GM18909 (cell line): ENCODE data around the gene GALR2.

Experiments used
- ATAC-seq: cut with Tn5 transposase; IDR thresholded peaks from one replicate; pipeline ENCODE4 v1.9.1; 2021; ENCODE audit warnings: mild to moderate bottlenecking; ENCODE audit not compliant: unreplicated experiment, poor library complexity

The GALR2 gene

DNA sequence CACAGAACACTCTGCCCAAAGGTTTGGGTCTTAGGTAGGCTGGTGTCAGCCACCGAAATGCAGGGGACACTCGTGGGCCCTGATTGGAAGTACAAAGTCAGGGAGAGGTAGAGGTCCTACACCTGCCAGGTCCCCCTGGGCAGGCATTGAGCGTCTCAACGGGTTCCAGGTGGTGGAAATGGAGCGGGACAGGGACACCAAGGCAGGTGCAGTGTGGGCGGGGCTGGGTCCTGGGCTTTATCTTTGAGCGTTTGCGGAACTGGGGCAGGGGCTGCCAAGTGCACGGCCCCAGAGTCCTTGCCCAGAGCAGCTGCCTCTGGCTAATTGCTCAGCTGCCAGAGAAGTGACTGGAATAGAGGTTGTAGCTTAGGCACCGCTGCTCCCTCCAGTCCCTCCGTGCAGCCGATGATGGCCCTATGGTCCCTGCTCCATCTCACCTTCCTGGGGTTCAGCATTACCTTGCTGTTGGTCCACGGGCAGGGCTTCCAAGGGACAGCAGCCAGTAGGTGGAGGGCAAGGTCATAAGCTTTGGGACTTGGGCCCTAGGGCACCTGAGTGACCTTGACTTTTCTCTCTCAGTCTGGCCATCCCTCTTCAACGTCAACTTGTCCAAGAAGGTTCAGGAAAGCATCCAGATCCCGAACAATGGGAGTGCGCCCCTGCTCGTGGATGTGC, 4.4 kb downstream of the GALR2 start, which contains the start of gene ZACN:
ZACN (plus strand) TSS at position 323 of the 675 bp plus-strand sequence; CDS start at position 406, 83 bp downstream.
- ATAC-seq = no peak

- no peak for ATAC-seq
These were observed 5.0 kb downstream of the GALR2 start for GRCh38 chr17:76079535-76079955.

DNA sequence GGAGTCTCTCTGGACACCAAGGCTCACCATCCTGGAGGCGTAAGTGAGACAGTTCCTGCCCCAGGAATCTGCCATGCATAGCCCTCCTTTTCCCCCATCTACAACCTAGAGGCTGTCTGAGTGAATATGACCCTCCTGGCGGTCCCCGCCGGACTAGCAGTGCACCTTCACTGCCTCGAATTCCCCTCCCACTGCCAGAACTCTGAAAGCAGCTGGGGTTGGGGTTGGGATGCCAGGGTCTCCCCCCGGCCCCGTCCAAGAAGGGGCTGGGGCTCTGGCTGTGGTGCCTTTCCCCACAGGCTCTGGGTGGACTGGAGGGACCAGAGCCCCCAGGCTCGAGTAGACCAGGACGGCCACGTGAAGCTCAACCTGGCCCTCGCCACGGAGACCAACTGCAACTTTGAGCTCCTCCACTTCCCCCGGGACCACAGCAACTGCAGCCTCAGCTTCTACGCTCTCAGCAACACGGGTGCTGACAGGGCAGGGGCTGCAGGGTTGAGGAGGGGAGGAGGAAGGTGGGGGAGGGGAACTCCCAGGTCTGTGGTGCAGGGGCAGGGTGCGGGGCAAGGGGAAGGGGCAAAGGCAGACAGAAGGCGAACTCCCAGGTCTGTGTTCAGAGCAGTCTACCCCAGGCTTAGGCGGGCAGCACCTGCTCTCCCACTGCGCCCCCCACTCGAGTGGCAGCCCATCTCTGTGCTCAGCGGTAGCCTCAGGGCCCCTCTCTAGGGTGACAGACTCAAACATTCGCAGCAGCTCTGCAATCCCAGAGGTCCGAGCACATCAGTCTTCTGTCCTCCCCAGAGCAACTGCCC, 5.6 kb downstream of the GALR2 start:
- ATAC-seq = no peak

- ATAC-seq = no peak
These were observed 6.2 kb downstream of the GALR2 start for GRCh38 chr17:76080768-76081287.

DNA sequence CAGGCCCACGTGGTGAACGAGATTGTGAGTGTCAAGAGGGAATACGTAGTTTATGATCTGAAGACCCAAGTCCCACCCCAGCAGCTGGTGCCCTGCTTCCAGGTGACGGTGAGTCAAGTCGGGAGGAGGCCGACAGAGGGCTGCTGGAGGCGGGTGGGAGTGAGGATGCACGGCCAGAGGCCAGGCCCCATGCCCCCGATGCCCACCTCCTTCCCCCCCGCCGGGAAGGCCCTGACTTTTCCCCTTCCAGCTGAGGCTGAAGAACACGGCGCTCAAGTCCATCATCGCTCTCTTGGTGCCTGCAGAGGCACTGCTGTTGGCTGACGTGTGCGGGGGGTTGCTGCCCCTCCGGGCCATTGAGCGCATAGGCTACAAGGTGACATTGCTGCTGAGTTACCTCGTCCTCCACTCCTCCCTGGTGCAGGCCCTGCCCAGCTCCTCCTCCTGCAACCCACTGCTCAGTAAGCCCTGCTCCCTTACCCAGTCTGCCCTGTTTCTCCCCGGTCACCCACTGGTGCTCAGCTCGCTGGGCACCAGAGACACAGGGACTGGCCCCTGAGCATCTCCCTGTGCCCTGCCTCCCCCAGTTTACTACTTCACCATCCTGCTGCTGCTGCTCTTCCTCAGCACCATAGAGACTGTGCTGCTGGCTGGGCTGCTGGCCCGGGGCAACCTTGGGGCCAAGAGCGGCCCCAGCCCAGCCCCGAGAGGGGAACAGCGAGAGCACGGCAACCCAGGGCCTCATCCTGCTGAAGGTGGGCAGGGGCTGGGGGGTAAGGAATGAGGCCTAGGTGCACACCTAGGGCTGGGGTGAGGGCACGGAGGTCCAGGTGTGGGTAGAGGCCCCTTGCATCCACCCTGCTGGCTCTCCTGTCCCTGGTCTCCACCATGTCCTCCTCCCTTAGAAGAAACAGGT, 7.0 kb downstream of the GALR2 start:
- ATAC-seq = no peak

DNA sequence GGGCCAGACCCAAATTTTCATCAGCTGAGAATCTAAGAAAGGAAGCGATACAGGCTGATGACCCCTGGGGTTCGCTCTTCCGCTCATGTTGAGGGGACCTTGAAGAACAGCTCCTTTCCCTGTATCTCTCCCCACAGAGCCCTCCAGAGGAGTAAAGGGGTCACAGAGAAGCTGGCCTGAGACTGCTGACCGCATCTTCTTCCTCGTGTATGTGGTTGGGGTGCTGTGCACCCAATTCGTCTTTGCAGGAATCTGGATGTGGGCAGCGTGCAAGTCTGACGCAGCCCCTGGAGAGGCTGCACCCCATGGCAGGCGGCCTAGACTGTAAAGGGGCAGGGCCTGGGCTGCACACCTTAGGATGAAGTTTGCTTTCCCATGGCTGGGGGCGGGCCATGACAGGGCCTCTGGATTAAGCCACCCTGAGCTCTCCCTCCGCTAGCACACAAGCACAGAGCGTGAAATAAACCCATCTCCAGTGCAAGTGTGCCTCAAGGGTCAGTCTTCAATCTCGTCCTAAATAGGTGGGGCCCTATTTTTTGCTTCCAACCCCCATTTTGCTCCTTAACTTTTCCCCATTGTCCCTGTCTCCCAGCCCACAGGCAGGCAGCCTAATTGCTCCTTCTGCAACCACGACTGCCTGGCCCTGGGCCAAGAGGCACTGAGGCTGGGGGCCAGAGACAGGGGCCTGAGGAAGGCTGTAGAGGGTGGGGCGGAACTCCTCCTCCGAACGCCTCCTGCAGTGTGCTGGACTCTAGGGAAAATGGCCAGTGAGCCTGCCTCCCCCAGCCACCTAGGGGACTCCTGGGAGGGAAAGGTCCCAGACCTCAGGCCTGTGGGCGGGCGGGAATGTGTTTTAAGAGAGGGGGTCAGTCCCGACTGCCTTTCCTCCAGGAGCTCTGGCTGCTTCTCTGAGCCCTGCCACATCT, 8.0 kb downstream of the GALR2 start:
- ATAC-seq = no peak

DNA sequence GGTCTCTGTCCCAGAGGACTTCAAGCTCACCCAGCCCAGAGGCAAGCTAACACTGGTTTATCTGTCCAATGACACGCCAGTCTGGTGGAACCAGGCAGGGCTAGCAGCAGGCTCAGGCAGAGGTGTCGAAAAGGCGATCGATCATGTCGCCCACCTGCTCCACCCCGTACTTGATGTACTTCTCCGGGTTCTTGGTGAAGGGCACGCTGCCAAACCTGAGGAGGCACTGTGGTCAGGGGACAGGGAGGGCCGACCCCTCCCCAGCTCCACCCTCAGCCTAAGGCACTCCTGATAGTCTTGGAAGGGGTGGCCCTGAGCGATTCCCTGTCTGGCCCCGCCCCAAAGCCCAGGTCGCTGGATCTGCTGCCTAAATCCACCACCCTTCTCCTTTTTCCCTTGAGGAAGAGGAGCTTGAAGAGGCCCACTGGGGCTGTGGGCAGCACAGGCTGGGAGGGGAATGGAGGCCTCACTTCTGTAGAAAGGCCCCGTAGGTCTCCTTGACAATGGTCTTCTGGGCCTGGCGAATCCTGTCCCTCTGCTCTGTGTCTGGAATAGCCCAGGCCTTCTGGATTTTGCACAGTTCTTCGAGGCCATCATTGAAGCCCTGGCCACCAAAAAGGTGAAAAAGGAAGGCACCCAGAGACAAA, 9.1 kb downstream of the GALR2 start:
- no peak for ATAC-seq

- ATAC-seq = no peak
These were observed 10.6 kb downstream of the GALR2 start for GRCh38 chr17:76085066-76085730.

- ATAC-seq = no peak
These were observed 11.3 kb downstream of the GALR2 start for GRCh38 chr17:76085731-76086366.

DNA sequence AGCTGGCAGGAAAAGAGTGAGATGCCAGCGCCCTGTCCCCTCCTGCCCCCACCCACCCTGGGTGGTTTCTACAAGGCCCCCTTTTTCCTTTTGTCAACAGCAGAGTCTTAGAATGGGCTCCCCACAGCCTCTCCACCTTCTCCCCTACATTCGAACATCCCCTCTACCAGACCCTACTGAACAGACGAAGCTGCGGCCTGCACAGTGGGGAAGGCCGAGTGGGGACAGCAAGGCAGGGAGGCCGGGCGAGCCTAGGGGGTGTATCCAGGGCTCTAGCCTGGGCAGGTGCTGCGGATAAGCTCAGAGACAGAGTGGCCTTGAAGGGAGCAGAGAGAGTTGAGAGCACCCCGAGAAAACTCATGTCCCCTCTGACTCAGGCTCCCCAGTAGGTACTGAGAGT, 11.8 kb downstream of the GALR2 start:
- ATAC-seq = no peak

DNA sequence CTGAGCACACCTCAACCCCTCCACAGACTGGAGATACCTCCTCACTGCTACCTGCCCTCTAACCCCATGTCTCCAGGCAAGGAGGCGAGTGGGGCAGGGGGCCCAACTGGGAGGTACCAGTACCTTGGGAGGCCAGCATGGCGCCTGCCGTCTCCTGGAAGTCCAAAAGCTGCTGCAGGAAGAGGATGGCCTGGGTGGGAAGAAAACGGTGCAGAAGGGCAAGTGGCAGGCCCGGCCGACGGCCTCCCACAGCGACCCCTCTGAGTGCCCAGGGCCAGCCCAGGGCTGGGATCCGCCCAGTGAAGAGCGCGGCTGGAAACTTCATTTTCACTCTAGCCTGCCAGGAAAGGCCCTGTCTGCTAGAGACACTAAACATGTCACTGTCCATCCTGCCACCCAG, 12.9 kb downstream of the GALR2 start:
- no peak for ATAC-seq

DNA sequence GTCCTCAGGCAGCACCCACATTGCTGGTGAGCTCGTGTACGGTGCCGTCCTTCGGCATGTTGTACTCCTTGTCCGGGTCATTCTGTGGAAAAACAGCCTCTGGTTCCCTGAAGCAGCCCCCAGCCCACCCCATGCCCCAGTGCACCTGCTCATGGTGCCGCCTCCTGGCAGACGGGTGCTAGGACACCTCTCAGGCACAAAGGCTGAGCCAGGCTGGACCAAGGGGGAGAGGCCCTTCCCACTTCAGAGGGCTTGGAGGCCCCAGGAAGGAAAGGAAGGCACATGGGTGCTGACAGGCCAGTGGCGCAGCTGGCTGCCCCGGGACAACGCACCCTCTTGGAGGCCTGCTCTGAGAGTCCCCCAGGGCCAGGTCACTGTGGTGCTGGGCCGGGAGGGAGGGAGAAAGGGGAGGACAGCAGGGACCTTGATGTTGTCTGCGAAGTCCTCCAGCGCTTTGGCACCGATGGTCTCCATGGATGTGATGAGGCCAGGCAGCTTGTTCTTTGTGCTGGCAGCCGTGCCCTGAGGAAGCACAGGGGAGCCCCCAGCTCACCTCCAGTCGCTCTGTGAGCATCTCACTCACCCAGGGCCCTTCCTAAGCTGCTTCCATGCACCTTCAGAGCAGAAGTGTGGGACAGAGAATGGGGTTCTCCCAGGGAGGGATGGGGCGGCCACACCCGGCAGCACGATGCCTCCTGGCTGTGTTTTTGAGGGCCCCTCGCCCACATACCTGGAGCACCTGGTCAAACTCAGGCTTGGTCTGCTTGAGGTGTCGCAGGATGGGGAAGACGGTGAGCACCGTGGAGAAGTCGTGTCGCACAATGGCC, 13.7 kb downstream of the GALR2 start:
- ATAC-seq = no peak

DNA sequence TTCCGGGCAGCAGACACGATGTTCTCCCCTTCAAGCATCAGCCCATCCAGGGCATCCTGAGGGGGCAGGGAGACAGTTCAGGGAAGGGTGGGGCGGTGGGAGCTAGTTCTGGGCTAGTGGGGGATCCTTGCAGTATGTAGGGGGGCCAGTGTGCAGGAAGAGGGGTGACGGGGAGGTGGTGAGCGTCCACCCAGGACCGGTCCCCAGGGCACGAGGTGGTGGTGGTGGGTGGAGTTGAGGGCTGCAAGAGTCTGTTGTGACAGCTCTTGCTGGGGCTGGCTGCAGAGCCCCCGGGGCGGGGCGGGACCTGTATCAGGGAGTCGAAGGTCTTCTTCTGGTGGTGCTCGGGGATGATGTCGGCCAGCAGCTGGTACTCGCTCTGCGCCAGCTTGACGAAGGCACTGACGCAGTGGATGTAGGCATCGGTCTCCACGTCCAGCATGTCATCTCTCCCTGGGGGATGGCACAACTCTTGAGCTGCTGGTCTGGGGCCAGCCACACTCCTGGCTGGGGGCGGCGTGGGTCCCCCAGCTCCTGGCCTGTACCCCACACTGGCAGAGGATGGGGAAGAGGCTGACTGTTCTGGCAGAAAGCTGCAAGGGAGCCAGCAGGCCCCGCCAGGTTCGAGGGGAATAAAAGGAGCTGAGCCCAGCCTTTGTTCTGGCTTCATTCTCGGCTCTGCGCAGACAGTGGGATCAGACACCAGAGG, 14.4 kb downstream of the GALR2 start:
- ATAC-seq = no peak

DNA sequence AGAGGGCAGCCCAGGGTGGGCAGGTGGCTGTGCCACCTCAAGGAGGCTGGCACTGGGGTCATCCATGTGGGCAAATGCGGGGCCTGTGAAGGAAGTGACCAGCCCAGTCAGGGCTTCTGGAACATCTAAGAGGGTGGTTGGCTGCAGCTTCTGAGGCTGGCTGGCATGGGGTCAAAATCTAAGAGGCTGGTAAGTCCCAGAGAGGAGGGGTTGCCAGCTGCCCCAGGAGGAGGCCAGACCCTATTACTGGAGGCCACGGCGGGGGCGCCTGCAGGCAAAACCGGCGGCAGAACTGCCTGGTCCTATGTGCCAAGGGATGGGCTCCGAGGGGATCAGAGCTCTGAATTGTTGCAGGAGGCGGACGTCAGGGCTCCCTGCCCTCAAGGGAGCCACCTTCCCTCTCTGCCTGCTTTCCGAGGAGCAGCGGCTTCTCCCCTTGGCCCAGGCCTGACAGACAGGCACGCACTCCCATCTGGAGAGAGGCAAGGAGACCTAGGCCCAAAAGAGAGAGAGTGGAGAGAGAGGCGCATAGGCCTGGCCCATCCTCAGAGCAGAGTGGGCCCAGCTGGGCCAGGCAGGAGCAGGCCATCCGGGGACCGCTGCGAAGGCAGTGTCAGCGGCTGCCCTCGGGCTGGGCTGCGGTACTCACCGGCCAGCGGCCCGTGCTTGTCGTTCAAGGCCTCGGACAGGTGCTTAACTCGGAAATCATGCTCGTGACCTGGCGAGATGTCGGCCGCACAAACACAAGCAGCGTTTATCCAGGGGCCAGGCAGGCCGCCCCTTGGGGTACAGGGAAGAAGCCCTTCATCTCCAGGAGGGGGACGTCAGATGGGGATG, 15.3 kb downstream of the GALR2 start:
- no peak for ATAC-seq

DNA sequence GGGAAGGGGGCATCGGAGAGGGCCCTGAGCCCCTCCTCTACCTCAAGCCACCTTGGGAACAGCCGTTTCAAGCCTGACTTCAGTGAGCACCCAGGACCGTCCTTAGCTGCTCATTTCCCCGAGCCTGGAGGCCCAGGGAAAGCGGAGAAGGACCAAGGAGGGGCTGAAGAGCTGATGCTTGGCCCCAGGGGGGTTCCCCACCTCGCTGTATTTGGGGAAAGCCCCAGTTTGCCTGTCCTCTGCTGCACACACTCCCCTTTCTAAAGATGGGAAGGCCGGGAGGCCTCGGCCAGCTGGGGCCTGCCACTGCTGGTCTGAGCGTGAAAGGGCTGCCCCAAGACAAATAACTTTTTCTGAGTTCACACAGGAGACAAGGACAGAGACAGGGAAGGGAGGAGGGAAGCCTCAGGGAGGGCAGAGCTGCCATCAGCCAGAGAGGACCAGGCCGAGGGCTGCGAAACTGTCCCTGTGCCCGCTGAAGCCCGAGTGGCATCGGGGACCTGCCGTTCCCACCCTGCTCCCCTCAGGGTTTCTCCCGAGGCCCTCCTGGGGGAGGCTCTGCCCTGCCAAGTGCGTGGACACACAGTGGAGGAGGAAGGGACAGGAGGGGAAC, 16.0 kb downstream of the GALR2 start:
- ATAC-seq = no peak
